HG02870 (cell line): Measurements from ENCODE around the gene C12orf43.

Source experiments
- ATAC-seq: cut with Tn5 transposase; IDR thresholded peaks from one replicate; pipeline ENCODE4 v1.9.1; 2021; ENCODE audit warnings: mild to moderate bottlenecking, moderate library complexity; ENCODE audit not compliant: unreplicated experiment

C12orf43 gene

DNA sequence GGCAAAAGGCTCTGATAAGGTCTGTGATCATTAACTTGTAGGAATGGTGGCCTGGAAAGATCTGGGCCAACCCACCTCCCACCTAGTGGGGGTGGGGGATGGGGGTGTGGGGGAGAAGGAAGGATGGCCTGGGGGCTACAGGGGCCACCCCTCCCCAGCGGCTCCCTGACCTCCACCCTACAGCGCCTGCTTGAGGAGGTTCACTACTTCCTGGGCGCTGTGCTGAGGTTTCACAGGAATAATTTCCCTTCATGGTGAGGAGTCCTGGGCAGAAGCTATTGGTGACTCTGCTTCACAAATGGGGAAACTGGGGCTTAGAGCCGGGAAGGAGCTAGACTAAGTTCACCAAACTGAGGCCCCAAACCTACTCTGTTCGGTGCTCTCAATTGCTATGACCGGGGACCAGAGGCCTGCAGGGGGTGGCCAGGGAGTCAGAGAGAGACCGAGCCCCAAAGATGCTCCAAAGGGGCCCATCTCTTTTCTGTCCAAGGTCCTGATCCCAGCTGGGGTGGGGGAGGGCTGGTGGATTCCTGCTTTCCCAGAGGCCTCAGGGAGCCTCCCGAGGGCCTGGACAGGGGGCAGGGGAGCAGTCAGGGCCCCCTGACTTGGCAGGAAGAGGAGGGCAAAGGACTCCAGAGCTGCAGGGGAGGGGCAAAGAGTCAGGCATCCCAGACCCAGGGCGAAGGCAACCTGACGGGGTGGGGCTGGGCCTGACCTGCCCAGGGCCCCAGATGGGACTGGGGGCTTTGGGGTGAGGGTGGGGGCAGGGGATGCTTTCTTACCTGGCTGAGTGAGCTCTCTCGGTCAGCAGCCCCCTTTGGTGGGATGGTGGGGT, 36.2 kb downstream of the C12orf43 start:
- no peak for ATAC-seq

- ATAC-seq: no peak
These were observed 36.9 kb downstream of the C12orf43 start for GRCh38 chr12:120979220-120979861.

- no peak for ATAC-seq
These were observed 37.7 kb downstream of the C12orf43 start, which contains the start of gene HNF1A for GRCh38 chr12:120978296-120979219. Gene HNF1A (plus strand): TSS chr12:120978543. CDS start chr12:120978769, 226 bp downstream.

DNA sequence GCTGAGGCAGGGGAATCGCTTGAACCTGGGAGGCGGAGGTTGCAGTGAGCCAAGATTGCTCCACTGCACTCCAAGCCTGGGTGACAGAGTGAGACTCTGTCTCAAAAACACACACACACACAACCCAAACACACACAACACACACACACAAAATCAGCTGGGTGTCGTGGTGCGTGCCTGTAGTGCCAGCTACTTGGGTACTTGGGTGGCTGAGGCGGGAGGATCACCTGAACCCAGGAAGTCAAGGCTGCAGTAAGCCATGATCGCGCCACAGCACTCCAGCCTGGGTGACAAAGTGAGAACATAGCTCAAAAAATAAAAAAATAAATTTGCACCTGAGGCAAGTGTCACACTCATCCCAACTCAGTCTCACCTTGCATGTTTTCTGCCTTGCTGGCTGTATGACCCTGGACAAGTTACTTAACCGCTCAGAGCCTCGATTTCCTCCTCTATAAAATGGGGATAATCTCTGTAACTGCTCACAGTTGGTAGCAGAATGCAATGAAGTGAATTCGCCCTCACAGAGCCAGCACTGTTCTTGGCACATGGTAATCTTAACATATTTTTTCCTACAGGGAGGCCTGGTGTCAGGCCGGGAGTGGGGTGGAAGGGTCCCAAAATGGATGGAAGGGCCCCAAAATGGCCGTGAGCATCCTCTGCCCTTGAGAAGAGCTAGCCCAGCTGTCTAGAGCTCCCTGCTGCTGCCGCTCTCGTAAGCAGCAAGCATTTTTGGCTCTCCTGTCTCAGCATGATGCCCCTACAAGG, 38.6 kb downstream of the C12orf43 start:
- no peak for ATAC-seq

DNA sequence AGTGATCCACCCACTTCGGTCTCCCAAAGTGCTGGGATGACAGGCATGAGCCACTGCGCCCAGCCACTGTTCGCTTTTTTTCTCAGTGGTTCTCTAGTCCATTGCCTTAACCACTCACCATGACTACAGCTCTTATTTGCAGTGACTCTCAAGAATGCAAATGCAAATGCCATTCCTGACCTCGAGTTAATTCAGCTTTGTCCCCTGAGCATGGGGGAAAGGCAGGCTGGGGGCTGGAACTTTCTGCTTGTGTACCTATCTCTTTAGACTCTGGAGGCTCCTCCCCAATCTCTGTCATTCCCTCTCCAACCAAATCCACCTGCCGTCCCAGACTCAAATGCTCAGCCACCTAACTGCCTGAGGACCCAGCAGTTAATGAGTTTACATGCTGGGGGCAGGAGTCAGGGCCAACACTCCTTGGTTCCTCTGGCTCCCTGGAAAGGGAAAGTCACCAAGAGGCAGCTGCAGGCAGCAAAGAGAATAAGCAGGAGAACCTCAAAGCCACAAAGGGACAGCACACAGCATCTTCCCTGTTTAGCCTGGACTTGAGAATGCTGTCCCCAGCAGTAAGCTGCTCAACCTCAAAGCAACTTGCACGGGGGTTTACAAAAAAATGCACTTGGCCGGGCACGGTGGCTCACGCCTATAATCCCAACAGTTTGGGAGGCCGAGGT, 43.3 kb downstream of the C12orf43 start:
- ATAC-seq: no peak

- no peak for ATAC-seq
These were observed 44.7 kb downstream of the C12orf43 start for GRCh38 chr12:120971299-120972180.

DNA sequence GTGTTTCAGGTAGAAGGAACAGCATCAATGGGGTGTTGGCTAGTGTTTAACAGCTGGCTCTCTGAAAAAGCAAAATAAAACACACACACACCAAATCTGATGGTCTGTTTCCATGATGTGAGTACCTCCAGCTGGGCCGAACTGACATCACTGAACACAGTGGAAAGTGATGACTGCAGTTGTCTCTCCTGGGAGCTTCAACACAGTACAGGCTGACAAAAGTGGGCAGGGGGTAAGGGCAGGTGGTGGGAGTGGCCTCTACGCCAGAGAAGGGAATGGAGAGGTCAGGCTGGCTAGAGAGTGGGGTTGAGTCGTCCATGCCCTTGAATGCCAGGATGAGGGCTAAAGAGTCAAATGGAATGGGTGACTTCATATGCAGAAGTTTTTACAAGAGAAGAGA, 46.0 kb downstream of the C12orf43 start:
- no peak for ATAC-seq

GRCh38 chr12:120965534-120966091, 50.7 kb downstream of the C12orf43 start:
- ATAC-seq: no peak

DNA sequence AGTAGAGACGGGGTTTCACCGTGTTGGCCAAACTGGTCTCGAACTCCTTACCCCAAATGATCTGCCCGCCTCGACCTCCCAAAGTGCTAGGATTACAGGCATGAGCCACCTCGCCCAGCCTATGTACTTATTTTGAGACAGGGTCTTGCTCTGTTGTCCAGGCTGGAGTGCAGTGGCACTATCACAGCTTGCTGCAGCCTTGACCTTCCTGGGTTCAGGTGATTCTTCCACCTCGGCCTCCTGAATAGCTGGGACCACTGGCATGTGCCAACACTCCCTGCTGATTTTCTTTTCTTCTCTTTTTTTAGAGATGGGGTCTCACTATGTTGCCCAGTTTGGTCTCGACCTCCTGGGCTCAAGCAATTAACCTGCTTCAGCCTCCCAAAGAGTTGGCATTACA, 52.0 kb downstream of the C12orf43 start:
- no peak for ATAC-seq

DNA sequence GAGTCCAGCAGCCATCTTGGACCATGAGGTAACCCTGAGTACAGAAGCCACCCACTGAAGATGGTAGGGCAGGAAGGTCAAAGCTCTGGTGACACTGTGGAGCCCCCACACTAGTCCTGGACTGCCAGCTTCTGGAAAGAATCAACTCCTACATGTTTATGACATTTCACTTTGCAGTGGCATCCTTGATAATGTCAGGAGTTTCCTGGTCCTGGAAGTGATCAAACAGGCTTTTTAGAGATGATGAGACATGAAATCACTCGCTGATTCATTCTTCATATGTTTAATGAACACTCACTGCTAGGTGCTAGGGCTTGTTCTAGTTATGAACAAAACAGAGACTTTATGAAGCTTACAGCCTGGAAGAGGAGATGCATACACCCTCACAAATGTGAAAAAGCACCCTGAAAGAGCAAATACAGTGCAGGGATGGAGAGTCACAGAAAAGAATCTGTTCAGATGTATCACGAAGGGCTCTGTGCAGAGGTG, 53.7 kb downstream of the C12orf43 start:
- ATAC-seq: no peak

- ATAC-seq: no peak
These were observed 54.4 kb downstream of the C12orf43 start for GRCh38 chr12:120961604-120962531.

GRCh38 chr12:120960657-120961056, 55.6 kb downstream of the C12orf43 start:
- ATAC-seq: no peak

DNA sequence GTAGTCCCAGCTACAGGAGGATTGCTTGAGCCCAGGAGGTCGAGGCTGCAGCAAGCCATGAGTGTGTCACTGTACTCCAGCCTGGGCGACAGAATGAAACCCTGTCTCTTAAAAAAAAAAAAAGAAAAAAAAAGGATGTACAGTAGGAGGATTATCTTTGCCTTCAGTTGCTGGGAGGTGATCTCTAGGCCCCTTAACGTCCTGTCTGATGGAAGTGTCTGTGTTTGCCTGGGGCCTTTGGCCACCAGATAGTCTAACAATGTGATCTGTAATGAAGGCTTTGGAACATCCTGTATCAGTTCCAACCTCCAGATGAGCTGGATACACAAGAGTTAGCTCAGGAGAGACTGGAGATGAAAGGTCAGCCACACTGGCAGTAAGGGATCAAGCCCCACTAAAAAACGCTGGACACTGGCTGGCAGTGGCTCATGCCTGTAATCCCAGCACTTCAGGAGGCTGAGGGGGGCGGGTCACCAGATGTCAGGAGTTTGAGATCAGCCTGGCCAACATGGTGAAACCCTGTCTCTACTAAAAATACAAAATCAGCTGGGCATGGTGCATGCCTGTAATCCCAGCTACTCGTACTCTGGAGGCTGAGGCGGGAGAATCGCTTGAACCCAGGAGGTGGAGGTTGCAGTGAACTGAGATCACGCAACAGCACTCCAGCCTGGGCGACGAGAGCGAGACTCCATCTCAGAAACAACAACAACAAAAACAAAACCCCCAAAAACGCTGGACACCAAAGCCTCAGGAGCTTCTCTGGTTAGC, 57.0 kb downstream of the C12orf43 start:
- no peak for ATAC-seq

DNA sequence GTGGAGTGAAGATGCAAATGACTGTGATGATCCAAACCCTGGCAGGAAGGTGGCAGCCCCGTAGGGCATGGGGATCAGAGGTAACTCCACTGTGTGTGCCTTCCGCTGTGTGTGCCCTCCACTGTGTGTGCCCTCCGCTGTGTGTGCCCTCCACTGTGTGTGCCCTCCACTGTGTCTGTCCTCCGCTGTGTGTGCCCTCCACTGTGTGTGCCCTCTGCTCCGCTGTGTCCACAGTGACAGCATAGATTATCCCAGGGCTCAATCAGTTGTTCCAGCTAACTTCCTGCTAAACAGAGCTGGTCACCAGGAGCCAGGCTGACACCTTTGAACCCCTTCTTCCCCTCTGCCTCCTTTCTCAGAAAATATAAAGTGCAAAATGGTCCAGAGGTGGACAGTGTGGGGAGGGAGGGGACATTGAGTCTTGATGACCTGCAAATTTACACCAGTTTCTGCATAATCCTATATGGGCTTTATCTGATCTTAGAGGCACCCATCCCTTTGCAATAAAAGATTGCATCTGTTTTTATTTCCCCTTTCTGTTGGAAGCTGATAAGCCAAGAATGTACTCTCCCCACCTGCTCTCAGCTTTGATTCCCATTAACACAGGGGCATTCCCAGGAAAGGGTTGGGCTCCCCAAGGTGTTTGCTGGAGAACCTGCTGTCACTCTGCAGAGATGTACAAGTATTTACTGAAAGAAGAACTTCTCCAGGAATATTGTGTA, 59.5 kb downstream of the C12orf43 start:
- no peak for ATAC-seq

DNA sequence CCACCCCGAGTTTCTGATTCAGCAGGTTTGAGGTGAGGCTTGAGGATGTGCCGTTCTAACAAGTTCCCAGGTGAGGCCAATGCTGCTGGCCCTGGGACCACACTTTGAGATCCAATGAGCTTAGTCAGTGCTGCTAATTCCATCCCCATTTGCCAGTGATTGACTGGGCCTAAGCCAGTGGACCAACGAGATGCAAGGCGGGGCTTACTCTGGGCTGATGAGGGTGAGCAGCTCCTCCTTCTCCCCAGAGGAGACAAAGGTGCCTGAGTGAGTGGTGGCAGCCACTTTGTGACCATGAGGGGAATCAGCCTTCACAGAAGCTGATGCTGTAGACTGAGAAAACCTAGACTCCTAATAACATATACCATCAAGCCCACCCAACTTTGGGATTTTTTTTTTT, 61.1 kb downstream of the C12orf43 start:
- ATAC-seq: no peak

GRCh38 chr12:120950807-120951206, 65.5 kb downstream of the C12orf43 start:
- no peak for ATAC-seq
